ENCODE measurements around the gene PRCP.
"Not testable (repeated sequence)": the region's sequence is repeated elsewhere in the genome, so short reads cannot be mapped to it uniquely, and the experiment has no call there.

PRCP gene

DNA sequence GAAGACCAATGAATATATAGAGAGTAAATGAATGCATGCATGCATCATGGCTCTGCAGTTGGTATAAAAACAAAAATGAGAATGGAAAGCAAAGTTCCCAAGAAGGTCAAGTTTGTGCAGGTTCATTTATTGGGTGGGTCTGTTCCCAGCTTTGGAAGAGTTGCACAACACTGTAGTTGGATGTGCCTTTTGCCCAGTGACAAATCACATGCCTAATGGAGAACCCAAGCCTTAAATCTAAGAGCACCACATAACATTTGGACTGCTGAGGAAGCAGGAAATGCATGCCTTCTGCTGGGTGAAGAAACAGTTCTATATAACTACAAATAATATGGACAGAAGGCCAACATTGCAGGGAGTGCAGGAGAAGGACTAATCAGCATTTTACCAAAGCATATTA lies 30.6 kb downstream of the PRCP start:
- no peak for DNase-seq

DNA sequence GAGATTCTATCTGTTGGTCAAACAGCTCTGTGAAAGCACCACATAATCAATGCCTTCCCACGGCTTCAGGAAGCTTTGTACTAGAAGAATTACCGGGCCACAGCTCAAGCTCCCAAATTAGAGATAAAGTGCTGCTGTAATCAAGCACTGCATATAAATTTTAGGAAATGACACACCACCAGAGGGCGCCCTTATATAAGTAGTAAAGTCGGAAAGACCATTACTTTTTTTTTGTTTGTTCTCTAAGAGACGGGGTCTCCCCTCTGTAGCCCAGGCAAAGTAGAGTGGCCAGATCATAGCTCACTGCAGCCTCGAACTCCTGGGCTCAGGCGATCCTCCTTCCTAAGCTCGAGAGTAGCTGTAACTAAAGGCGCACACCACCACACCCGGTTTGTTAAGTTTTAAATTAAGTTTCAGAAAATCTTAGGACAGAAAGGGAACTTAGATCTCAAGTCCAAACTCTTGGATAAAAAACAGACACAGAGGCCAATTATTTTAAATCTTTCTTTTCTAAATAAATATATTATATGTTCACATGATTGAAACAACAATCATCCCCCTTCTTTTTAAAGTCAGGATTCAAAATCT lies 32.6 kb downstream of the PRCP start:
- peak; percentile 76 for DNase-seq

DNA sequence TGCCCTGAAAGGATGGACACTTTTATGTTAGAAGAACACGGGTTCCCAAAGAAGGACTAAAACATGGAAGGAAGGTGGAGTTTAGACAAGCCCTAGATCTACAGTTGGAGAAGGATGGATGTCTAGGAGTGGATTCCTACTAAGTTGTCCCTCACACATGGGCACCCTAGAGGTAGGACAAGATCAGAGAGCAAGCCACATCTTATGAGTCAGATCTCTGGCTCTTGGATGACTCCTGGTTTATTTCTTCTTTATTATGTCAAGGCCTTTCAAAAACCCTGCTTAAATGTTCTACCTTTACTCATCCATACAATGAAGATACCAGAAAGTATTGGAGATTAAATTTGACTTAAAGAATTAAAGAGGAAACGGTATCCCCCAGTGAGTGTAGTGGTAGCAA lies 34.4 kb downstream of the PRCP start:
- no peak for DNase-seq

DNA sequence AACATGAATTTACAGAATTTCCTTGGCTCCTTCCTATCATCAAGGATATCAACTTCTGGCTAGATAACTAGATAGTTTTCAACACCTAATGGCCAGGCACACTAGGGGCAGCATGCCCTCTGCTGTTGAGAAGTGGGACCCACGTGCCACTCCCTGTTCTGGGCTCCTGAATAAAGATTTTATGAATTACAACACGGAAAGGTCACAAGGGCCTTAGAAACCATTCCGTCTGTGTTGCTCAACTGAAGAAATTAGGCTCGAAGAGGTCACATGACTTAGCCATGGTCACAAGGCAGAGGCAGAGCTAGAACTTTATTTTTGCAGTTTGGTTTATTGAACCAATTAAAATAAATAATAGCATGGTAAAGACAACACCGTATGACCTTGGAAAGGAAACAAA lies 36.0 kb downstream of the PRCP start:
- peak; percentile 5 for DNase-seq

DNA sequence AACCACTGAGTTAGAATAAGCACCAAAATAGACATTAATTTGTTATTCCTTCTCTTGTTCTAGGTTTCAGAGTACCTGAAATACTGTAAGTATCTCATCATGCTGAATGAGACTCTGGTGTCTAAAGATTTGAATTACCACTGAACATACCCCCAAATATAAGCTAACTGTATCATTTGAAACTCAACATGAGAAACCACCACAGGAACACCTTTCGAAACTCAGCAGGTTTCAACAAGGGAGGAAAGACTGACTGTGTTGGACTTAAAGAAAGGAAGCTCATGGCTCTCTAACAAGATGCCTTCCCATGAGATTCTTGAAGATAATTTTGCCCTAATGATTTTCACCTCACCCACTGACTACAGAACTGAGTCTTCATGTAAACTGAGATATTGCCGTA lies 37.0 kb downstream of the PRCP start:
- no peak for DNase-seq

DNA sequence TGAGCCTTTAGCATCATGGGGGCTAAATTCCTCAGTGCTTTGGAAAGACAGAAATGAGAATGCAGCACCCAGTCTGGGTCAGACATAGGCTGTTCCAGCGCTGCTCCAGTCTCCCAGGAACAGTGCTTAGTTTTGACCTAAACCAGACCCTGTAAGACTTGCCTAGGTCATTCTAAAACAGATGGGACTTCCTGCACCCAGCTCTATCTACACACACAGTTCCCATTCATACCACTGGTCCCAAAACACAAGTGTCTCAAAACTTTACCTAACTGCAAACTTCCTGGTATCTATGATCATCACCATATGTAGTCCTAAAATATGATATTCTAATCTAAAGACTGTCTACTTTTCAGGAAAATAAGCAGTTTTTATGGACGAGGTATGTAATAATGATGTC lies 37.9 kb downstream of the PRCP start:
- DNase-seq: no peak

DNA sequence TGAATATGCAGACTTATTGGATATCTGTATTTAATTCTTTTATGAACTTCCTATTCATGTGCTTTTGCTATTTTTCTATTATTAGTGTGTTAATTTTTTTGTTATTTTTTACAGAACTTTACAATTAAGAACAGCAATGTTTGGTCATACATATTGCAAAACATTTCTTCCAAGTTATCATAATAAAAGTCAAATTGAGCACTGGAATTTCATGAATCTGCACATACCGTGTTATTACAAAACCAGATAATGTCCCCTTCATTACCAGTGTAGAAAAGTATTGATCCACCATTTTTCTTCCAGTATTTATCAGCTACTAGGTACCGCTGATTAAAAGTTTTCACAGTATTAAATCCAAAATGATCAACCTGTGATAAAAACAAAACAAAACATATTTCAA lies 40.5 kb downstream of the PRCP start:
- no peak for DNase-seq

DNA sequence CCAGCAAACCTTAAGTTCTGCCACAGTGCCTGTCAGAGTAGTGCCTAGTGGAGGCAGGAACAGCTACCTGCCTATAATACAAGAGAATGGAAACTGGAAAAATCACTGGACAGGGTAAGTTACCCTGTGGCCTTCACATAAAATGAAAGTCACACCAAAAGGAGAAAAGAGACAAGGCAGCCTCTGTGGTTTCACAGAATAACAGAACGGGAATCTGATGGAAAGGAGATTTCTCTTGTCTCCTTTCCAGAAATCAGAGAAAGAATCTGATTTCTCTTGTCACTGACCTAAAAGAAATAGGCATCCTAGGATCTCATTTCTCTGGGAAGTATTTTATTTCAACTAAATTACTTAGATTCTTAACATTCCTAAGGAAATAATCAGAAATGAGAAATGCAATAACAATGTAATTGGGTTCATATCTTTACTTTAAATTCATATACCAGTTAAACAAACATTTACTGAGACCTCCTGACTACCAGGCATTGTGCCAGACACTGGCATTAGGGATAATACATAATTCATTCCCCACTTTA lies 41.6 kb downstream of the PRCP start:
- DNase-seq: no peak

DNA sequence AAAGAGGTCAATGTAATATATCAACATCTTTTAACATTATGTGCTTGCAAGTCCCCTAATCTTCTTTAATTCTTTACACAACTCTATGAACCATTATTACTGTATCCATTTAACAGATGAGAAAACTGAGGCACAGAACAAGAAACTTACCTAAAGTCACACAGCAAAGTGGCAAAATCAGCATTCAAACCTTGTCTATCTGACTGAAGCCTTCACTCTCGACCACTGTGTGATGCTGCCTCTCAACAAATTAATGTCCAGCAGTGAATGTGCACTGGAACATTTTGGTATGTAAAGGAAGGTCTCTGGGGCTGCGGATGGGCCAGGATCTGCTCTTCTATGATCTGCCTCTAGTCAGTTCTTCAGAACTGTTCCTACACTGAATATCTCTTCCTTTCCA lies 42.1 kb downstream of the PRCP start:
- no peak for DNase-seq

DNA sequence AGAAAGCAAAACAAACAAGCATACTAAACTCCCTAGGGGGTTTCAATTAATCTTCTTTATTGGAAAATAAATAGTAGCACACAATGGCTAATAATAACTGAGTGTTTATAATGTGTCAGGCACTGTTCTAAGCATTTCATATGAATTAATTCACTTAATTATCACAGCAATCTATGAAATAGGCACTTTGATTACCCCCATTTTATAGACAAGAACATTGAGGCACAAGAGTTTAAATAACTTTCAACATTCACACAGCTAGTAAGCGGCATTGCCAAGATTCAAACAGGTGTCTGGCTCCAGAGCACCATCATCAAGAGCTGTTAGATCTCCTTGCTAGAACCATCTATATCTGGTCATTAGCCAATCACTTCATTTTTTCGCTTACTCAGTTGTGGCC lies 43.1 kb downstream of the PRCP start:
- DNase-seq: no peak

DNA sequence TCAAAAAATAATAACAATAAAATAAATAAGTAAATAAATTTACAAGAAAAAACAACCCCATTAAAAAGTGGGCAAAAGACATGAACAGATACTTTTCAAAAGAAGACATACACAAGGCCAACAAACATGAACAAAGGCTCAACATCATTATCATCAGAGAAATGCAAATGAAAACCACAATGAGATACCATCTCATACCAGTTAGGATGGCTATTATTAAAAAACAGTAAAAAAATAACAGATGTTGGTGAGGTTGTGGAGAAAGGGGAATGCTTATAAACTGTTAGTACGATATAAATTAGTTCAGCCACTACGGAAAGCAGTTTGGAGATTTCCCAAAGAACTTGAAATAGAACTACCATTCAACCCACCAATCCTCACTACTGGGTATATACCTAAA lies 44.6 kb downstream of the PRCP start:
- no peak for DNase-seq

DNA sequence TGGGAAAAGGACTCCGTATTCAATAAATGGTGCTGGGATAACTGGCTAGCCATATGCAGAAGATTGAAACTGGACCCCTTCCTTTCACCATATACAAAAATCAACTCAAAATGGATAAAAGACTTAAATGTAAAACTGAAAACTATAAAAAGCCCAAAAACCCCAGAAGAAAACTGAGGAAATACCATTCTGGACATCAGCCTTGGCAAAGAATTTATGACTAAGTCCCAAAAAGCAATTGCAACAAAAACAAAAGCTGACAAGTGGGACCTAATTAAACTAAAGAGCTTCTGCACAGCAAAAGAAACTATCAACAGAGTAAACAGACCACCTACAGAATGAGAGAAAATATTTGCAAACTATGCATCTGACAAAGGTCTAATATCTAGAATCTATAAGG lies 45.3 kb downstream of the PRCP start:
- not testable (repeated sequence) for DNase-seq

DNA sequence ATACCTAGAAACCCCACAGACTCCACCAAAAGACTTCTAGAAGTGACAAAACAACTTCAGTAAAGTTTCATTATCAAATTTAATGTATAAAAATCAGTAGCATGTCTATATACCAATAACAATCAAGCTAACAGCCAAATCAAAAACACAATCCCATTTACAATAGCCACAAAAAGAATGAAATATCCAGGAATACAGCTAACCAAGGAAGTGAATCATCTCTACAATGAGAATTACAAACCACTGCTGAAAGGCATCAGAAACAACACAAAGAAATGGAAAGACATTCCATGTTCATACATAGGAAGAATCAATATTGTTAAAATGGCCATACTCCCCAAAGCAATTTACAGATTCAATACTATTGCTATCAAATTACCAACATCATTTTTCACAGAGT lies 46.0 kb downstream of the PRCP start:
- DNase-seq: no peak

DNA sequence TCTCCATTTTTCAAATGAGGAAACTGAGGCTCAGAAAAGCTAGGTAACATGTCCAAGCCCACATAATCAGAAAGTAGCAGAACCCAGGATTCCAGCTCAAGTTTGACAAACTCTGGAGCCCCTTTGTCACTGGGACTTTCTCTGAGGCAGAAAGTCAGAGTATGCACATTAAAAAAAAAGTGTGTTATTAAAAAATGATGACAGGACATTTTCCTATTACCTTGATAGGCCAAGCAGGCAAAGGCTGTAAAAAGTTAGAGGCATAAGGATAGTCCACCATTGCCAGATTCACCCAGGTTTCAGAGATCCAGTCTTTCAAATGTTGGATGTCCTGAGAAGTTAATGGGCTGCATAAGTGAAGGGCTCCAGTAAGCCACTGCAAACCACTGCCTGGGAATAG lies 51.4 kb downstream of the PRCP start:
- no peak for DNase-seq

DNA sequence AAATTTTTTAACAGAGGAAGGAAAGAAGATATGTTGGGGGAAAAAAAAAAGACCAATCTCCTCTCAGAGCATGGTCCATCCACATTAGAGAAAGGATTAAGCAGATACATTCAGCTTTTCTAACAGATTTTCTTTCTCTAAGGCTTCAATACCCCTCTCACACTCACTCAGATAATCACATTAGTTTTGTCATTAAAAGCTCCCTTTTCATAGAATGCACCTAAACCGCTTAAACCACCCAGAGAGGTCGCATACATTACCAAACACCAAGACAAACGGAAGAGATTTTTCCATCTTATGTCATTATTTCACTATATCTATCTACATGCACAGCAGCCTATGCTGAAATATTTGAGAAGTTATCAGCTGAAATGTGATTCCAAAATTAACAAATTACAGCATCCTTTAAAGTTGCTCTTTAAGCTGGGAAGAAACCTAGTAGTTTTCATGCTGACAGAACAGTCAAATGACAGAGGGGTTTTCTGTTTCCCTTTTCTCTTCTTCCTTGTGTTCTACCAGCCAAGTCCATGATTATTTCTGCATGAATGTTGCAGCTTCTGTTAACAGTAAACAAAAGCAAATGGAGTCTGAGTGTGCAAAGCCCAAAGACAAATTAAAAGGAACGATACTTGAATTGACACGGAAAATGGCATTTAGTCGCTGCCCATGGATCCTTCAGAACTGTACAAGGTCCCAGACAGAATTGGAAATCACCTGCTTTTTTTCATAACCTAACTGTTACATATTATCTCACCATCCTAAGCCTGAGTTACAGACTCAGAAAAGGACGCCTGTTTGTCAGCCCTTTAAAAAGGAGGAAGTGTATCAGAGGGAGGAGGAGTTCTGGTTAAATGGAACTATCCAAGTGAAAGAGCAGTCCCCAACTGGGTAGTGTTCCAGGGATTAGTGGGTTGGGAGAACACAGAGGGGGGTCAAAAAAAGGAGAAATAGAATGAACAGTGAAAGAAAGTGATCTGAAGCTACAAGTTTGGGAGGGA lies 54.6 kb downstream of the PRCP start:
- no peak for DNase-seq

DNA sequence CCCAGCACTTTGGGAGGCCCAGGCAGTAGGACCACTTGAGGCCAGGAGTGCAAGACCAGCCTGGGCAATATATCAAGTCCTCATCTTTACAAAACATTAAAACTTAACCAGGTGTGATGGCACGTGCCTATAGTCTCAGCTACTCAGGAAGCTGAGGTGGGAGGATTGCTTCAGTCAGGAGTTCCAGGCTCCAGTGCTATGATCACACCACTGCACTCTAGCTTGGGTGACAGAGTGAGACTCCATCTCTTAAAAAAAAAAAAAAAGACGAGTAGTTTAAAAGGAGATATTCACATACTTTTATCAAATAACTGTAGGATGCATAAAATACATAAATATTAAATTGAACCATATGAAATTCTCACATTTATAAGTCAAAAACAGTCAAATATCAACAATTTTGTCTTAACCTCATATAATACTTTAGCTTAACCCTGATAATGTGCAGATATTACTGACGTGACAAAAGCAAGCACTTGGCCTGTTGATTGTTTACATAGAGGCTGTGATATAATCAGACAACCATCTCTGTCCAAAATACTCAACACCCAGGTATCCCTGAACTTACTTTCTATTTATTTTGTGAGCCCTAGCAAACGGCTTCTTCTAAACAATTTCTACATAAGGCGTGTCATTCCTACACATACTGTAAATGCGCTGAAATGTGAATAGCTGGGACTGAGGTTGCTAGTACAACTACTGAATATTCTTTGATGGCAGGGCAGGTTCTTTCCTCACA lies 57.0 kb downstream of the PRCP start:
- DNase-seq: no peak

DNA sequence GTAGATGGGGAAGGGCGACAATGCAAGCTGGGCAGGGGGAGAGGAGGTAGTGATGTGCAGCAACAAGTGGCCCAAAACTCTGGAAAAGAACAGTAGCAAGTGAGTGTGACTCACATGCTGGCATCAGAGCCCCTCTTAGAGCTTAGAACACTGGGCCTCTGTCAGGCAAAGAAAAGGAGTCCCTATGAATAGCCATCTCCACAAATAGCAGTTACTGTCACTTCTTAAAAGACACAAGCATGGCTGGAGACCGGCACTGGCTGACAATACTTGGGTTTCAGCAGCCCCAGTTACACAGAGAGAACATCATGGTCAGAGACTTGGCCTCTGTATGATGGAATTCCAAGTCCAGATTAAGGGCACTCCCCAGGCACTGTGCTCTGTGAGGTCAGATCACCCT lies 58.2 kb downstream of the PRCP start:
- DNase-seq: no peak

DNA sequence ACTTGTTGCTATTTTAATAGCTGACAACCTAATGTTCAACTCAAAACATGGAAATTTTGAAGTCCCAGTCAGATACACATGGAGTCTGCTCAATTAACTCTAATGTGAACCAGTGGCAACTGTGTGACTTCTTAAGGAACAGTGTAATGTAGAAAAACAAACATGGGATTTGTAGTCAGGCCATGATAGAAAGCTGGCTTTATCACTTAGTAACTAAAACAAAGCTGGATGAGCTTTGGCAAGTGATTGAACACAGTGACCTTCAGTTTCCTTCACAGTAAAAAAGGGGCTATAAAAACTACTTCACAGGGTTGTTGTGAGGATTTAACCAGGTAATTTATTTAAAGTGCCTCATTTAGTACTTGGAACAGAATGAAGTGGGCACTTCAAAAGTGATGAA lies 62.6 kb downstream of the PRCP start:
- no peak for DNase-seq

DNA sequence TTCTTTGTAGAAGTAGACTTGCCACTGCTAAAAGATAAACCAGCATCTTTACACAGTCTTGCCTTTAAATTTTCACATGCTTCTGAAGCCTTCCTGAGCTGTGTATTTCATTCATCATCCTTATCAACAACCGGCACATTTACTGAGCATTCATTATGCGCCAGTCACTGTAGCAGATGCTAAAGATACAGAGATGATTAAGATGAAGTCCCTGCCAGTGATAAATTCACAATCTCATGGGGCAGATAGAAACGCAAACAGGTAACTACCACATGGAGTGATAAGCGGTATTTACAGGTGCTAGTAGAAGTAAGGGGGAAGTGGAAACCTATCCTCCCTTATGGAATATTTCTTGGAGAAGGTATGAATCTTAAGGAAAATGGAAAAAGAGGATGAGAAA lies 67.2 kb downstream of the PRCP start:
- DNase-seq: no peak

DNA sequence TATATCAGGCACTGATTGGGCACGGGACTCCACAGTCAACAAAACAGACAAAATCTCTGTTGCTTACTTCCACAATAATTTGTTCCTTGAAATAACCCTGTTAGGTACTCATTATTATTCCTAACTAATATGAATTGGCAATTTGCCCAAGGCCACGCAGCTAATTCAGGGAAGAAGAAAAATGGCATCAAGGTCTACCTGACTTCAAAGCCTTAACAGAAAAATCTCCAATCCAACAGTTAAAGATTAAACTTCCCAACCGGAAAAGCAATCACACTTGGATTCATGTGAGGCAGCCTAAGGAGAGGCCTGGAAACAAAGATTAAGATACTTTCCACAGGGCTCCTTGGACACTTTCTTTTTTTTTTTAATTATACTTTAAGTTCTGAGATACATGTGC lies 68.9 kb downstream of the PRCP start:
- no peak for DNase-seq

DNA sequence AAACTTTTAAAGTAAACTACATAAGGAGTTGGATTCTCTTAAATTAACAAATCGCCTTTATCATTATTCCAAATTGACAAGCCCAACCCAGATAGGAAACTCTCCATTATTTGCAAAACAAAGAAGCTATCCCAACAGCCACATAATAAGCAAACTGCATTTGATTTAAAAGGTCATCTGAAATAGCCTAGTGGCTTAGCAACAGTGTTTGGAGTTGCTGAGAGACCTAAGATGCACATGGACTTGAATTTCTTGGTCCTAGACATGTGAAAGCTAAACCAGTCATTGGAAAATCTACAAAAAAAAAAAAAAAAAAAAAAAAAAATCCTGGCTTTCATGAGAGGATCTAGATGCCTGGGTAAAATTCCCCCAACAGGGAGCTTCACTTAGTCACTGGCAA lies 69.5 kb downstream of the PRCP start:
- DNase-seq: no peak

DNA sequence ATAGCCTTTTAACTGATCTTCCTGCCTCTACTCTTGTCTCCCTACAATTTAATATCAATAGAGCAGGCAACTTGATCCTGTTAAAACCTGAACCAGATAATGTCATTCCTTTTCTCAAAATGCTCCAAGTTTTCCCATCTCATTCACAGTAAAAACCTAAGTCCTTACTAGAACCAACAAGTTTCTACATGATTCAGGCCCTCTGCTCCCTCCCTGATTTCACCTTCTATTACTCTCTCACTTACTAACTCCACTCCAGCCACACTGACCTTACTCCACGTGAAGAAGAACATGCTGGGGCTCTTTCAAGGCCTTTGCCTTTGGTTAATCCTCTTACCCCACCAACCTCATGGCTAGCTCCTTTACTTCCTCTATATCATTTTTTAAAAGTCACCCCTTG lies 71.1 kb downstream of the PRCP start:
- DNase-seq: no peak

DNA sequence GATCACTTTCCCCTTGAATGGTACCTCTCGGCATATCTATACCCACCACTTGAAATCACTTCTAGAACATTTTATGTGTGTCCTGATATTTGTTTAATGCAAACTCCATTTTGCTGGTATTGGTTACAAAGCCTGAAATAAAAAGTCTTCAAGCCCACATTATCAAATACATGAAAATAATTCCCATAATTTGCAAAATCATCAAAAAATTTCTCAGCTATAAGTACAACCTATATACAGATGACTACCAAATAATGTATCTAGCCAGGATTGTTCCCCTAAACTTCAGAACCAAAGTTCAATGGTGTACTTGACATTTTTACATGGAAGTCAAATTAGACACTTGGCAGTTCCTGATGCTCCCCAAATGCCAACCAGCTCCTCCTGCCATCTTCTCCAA lies 71.8 kb downstream of the PRCP start:
- no peak for DNase-seq

DNA sequence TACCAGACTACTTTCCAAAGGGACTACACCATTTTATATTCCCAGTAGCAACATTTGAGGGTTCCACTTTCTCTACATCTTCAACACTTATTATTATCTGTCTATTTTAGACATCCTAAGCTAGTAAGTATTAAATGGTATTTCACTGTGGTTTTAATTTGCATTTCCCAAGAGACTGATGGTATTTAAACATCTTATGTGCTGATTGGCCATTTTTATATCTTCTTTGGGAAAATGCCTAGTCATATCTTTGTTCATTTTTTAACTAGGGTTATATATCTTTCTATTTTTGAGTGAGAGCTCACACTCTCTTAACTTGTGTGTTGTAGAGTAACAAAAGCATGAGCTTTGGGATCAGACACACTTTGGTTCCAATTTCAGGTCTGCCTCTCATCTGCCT lies 73.7 kb downstream of the PRCP start:
- DNase-seq: no peak
